AG10803 (cell line): ENCODE results near the gene PDS5B.

Experiments used
- DNase-seq: peaks from one replicate; pipeline ENCODE4 v3.0.0; 2010; ENCODE audit warnings: low read depth
- H3K4me3 ChIP-seq: 2 replicates; pipeline ENCODE4 v1.5.1; 2011; ENCODE audit warnings: mild to moderate bottlenecking, low read length, control low read depth
- TF ChIP-seq, protein P1 (sequence below): conservative IDR thresholded peaks from 2 replicates; pipeline ENCODE4 v1.5.1; 2011; ENCODE audit warnings: mild to moderate bottlenecking, low read length, control low read depth, inconsistent platforms

PDS5B gene

DNA sequence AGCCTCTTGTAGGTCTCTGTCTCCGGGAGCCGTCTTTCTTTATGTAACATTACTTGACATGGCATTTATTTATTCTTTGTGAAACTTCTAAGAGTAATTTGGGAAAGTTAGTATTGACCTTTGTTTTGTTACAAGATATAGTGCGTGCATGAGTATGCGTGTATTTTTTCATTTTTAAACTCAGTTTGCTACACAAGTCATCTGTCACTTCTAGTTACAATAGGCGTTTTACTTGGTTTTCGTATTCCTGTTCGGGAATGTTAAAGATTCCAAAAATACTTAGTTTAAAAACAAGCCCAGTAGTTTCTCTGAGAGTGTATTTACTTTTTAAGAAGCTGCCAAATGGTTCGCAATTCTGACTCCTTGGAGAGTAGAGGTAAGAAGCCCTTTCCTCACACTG lies 3.2 kb downstream of the PDS5B start:
- TF ChIP-seq, protein P1, sequence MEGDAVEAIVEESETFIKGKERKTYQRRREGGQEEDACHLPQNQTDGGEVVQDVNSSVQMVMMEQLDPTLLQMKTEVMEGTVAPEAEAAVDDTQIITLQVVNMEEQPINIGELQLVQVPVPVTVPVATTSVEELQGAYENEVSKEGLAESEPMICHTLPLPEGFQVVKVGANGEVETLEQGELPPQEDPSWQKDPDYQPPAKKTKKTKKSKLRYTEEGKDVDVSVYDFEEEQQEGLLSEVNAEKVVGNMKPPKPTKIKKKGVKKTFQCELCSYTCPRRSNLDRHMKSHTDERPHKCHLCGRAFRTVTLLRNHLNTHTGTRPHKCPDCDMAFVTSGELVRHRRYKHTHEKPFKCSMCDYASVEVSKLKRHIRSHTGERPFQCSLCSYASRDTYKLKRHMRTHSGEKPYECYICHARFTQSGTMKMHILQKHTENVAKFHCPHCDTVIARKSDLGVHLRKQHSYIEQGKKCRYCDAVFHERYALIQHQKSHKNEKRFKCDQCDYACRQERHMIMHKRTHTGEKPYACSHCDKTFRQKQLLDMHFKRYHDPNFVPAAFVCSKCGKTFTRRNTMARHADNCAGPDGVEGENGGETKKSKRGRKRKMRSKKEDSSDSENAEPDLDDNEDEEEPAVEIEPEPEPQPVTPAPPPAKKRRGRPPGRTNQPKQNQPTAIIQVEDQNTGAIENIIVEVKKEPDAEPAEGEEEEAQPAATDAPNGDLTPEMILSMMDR: no peak
- no peak for DNase-seq
- H3K4me3 ChIP-seq: peak overlapping the region; percentile 87

DNA sequence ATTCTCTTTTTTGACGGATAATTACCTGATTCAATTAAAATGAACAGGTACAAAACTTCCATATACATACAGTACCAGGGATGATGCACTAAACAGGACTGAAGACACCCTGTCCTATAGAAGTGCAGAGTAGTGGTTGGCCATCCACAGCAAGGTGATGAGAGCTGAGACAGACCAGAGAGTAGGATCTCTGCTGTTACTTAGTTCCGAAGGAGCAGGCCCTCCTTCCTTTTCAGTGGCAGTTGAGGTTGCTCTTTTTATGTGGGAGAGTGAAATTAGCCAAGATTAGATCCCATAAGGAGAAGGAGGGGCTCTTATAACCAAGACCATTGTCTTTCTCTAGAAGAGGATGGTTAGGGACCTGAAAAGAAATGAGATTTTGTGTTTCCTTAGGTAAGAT lies 4.0 kb downstream of the PDS5B start:
- TF ChIP-seq, protein P1: no peak
- H3K4me3 ChIP-seq: no peak overlapping the region; the same call in 1 of the 2 replicates
- no peak for DNase-seq

DNA sequence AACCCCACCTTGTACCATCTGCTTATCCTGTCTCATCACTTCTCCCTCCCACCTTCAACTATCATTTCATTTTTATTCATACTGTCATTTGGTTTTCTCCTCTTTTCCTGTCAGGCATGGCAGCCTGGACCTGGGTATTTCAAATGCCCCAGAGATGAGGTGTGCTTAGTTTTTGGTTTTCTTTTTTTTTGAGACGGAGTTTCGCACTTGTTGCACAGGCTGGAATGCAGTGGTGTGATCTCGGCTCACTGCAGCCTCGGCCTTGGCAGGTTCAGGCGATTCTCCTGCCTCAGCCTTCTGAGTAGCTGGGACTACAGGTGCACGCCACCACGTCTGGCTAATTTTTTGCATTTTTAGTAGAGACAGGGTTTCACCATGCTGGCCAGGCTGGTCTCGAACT lies 5.8 kb downstream of the PDS5B start:
- DNase-seq: no peak
- TF ChIP-seq, protein P1: no peak

DNA sequence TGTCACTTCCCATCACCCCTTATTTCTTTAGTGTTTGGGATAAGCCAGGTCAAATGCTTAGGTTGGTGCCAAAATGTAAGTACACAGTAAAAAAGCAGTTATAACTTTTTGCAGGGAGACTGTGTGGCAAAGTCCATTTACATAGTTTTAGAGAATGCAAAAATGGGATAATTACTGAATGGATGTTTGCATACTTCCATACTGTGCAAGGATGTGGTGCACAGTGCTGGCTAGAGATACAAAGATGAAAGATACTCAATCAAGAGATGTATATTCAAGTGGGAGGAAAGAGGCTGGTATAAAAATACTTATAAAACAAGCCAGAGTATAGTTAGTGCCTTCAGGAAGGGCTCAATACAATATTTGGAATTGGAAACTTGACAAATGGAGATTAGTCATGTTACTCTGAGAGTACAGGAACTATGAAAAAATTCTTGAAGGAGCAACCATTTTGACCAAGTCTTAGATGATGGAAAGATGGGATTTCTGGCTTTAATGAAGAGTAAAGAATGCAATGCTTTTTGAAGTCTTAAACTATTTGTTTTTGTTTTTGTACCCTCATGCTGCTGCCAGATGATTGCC lies 8.0 kb downstream of the PDS5B start:
- DNase-seq: peak; percentile 29
- H3K4me3 ChIP-seq: no peak overlapping the region
- TF ChIP-seq, protein P1: no peak

More for the DNA sequence above, 5.8 kb downstream of the PDS5B start:
- no peak overlapping the region for H3K4me3 ChIP-seq

DNA sequence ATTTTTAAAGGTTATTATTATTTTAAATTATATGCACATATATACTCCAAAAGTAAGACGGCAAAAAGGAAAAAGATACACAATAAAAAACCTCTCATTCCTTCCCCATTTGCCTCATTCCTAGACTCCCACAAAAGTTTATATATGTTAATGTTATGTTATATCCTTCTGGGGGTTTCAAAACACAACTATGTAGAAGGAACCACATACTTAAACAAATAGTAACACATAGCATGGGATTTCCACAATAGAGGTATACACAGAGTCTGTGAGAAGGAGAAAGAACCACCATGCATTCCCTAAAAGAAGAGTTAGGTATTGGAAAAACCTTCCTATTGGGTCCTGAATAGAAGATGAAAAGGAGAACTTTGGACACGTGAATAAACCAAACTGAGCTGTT lies 9.1 kb downstream of the PDS5B start:
- no peak overlapping the region for H3K4me3 ChIP-seq
- DNase-seq: no peak
- TF ChIP-seq, protein P1: no peak

DNA sequence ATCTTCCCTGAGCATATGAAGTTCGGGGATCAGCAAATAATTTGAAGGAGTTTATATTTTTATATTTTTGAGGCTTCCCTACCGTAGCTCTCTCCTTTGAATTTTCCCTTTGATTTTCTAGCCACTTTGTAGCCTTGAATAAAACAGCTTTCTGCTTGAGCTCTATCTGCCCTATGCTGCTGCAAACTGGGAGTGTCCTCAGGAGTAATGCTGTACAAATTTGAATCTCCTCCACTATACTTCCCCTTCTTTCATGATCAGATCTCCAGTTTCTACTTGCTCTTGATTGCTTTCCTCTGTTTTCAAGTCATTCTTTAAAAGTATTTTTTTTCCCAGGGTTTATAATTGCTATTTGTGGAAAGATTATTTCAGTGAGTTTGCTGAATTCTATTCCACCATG lies 14.6 kb downstream of the PDS5B start:
- no peak overlapping the region for H3K4me3 ChIP-seq
- no peak for DNase-seq
- TF ChIP-seq, protein P1: no peak

DNA sequence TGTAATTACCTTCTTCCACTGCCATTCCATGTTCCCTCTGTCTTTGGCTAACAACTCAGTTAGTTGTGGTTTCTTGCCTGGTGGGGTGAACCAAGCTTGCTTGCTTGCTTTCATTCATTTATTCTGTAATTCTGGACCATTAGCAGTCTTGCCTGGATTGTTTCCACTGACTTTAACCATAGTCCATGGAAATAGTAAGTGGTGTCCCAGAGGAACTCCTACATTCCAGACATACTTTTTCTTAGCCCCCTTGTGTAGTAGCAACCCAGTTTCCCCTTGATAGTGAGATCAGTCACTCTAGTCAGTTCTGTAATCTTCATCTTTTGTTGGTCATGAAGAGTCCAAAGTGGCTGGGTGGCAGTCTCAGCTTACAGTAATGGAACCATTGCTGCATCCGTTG lies 23.2 kb downstream of the PDS5B start:
- no peak overlapping the region for H3K4me3 ChIP-seq
- TF ChIP-seq, protein P1: no peak
- no peak for DNase-seq
